ENCODE data around the gene EMID1.

GRCh38 chr22:29270475-29271271 lies 65.0 kb downstream of the EMID1 start:
- TF ChIP-seq, protein P1, sequence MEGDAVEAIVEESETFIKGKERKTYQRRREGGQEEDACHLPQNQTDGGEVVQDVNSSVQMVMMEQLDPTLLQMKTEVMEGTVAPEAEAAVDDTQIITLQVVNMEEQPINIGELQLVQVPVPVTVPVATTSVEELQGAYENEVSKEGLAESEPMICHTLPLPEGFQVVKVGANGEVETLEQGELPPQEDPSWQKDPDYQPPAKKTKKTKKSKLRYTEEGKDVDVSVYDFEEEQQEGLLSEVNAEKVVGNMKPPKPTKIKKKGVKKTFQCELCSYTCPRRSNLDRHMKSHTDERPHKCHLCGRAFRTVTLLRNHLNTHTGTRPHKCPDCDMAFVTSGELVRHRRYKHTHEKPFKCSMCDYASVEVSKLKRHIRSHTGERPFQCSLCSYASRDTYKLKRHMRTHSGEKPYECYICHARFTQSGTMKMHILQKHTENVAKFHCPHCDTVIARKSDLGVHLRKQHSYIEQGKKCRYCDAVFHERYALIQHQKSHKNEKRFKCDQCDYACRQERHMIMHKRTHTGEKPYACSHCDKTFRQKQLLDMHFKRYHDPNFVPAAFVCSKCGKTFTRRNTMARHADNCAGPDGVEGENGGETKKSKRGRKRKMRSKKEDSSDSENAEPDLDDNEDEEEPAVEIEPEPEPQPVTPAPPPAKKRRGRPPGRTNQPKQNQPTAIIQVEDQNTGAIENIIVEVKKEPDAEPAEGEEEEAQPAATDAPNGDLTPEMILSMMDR (IDR thresholded peaks at IDR 0.05) = no peak
- no peak for TF ChIP-seq POLR2A (IDR thresholded peaks at IDR 0.05)

Data from testis (tissue), 2 donors.